Ishikawa (cell line): ENCODE results near the gene CRYGN.

Experiments
- CEBPB ChIP-seq: IDR thresholded peaks from 2 replicates; pipeline ENCODE4 v1.6.1; 2012
- EP300 ChIP-seq: IDR thresholded peaks from 2 replicates; pipeline ENCODE4 v1.6.1; 2012; ENCODE audit warnings: borderline replicate concordance
- TCF12 ChIP-seq: IDR thresholded peaks from 2 replicates; pipeline ENCODE4 v1.6.1; 2012; ENCODE audit warnings: low read depth

GRCh38 chr7:151456782-151457181, 16.8 kb upstream of the CRYGN start:
- TF ChIP-seq EP300, result no peak
- no peak for TF ChIP-seq CEBPB
- TF ChIP-seq TCF12, result no peak
